ENCODE data around the gene CABP7. TPM values are rescaled to one million over a fixed set of nuclear protein-coding genes. Genes with fewer than 3 reads are reported as not detected.

The CABP7 gene
- total and polyA plus RNA-seq, 12 donors, result 0.77 to 15.1 (median 5.9) TPM

DNA sequence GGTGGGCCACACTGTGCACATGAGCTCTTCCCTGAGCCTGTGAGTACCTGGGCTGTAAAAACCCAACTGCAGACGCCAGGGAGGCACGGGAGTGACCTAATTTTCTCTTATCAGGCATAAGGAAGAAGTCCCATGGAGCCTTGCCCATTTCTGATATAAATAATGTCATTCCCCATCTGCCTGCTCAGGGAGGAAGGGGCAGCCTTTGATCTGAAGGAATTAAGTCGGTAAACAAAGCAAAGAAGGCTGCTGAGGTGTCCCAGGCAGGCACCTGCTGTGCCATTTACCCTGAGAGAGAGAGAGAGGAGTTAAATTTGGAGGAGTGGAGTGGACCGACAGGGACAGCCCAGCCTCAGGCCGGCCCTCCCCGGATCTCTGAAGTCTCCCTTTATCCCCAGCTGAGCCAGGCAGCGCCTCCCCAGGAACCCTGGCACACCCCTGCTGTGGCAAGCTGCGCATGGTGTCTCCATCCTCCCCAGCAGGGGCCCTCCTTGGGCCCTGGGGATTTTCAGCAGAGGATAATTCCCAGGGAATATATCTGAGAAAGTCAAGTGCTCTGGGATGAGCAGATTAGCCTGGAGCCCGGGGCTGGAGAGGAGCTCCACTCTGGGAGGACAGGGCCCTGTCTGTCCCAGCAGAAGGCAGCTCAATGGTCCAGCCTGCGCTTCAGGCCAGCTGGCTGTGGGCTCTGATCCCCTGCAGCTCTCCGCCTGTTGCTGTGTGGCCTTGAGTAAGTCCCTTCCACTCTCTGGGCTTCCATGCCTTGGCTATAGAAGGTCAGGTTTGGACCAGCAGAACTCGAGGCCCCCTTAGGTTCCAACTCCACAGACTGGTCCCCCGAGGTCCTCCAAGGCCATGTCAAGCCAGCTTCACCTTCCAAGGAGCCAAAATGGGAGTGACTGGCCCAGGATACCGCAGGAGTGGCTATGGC, 17.5 kb upstream of the CABP7 start:
- DNase-seq, result peak in 1 of 7 donors; percentile 48
- no peaks in the 10 kb centered on the region for H3K36me3 ChIP-seq (replicated peaks in 1 of 2)
- intact Hi-C loops (cut with DNase I), result loop anchor here in 1 of 2 donors (10.0 kb wide), 1 partner anchor 303 kb away; no protein-coding TSS in a partner anchor
- H3K4me1 ChIP-seq (replicated peaks in 1 of 2), result peaks cover 18 to 45% of the 10 kb centered on the region in 2 donors
- no peaks in the 10 kb centered on the region for H3K27me3 ChIP-seq
- no peak overlapping the region for H3K4me3 ChIP-seq
- TF ChIP-seq POLR2A (IDR thresholded peaks at IDR 0.05), result no peak
- TF ChIP-seq, protein P1, sequence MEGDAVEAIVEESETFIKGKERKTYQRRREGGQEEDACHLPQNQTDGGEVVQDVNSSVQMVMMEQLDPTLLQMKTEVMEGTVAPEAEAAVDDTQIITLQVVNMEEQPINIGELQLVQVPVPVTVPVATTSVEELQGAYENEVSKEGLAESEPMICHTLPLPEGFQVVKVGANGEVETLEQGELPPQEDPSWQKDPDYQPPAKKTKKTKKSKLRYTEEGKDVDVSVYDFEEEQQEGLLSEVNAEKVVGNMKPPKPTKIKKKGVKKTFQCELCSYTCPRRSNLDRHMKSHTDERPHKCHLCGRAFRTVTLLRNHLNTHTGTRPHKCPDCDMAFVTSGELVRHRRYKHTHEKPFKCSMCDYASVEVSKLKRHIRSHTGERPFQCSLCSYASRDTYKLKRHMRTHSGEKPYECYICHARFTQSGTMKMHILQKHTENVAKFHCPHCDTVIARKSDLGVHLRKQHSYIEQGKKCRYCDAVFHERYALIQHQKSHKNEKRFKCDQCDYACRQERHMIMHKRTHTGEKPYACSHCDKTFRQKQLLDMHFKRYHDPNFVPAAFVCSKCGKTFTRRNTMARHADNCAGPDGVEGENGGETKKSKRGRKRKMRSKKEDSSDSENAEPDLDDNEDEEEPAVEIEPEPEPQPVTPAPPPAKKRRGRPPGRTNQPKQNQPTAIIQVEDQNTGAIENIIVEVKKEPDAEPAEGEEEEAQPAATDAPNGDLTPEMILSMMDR (IDR thresholded peaks at IDR 0.05), result no peak
- WGBS, 4 donors, result 25 to 35% (median 32%) methylated on average over 7 to 14 of the region's 14 CpGs
- no peaks in the 10 kb centered on the region for H3K9me3 ChIP-seq (replicated peaks in 1 of 3)
- peak overlapping the region in 4 of 5 donors; percentile 6 to 32 (median 20) for H3K27ac ChIP-seq

DNA sequence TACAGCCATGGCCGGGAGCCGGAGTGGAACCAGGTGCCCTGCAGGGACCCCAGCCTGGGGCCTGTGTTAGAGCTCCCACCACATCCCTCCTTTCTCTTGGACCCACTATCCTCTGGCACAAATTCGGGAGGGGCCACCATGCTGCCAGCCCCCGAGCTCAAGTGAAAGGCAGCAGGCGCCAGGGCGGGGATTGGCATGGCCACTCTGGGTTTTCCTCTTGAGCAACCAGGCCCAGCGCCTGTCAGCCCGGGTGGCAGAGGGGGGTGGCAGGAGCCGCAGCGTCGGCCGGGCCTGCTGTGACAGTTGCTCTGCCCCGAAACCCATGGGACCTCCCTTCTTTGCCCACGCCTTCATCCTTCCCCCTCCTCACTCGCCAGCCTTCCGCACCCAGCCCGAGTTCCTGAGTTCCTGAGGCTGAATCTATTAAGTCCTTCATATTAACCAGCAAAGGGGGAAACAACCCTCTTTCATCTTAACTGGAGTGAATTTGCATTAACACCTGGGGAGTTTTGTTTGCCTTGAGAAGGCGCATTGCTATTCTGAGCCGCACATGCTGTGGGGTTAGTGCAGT, 16.8 kb upstream of the CABP7 start:
- WGBS, 4 donors, result 62 to 76% (median 66%) methylated on average over 9 to 19 of the region's 19 CpGs
- Histone ChIP-seq H3K9me3 (replicated peaks in 1 of 3) (no peaks in the 10 kb centered on the region), H3K36me3 (replicated peaks in 1 of 2) (no peaks in the 10 kb centered on the region), H3K27ac (no peak overlapping the region), H3K4me3 (no peak overlapping the region), H3K4me1 (replicated peaks in 1 of 2) (peaks cover 18 to 44% of the 10 kb centered on the region in 2 donors), H3K27me3 (no peaks in the 10 kb centered on the region)
- intact Hi-C loops (cut with DNase I), result loop anchor here in 1 of 2 donors (10.0 kb wide), 1 partner anchor 302 kb away; no protein-coding TSS in a partner anchor
- DNase-seq, result no peak
- TF ChIP-seq, protein P1 (IDR thresholded peaks at IDR 0.05), result no peak
- TF ChIP-seq POLR2A (IDR thresholded peaks at IDR 0.05), result no peak

DNA sequence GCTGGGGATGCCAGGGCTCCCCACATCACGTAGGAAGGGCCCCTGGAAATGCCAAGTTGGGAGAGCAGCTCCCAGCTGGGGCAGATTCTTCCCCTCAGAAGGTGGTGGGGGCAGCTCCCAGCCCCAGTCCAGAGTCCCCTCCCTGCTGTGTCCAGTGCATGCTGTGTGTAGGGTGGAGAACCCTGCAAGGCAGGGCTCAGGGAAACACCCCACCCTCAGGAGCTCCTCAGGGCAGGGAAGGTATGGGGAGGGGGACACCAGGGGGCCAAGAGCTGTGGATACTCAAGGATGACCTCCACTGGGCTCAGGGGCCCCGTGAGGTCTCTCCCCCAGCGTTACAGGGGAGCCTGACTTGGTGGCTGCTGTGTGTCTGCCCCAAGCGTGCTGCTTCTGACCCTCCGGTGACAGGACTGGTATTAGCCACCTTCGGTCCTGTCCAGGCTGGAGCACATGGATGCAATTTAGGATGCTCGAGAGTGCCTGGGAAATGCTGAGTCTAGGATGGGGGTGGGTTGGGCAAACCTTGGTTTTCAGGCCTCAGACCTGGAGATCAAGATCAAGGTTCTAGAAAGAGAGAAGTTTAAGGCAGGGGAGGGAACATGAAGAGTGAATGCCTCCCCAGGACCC, 16.1 kb upstream of the CABP7 start:
- intact Hi-C loops (cut with DNase I), result loop anchor here in 1 of 2 donors (10.0 kb wide), 1 partner anchor 301 kb away; no protein-coding TSS in a partner anchor
- no peak overlapping the region for H3K27ac ChIP-seq
- WGBS, 4 donors, result 43 to 69% (median 62%) methylated on average over 5 to 7 of the region's 7 CpGs
- H3K27me3 ChIP-seq, result no peaks in the 10 kb centered on the region
- no peaks in the 10 kb centered on the region for H3K36me3 ChIP-seq (replicated peaks in 1 of 2)
- DNase-seq, result no peak
- peaks cover 18 to 37% of the 10 kb centered on the region in 2 donors for H3K4me1 ChIP-seq (replicated peaks in 1 of 2)
- TF ChIP-seq, protein P1 (IDR thresholded peaks at IDR 0.05), result no peak
- TF ChIP-seq POLR2A (IDR thresholded peaks at IDR 0.05), result no peak
- no peak overlapping the region for H3K4me3 ChIP-seq
- no peaks in the 10 kb centered on the region for H3K9me3 ChIP-seq (replicated peaks in 1 of 3)

All from adrenal gland (tissue), 12 donors.